Measurements from ENCODE around the gene SLC41A1. TPM values are rescaled to one million over a fixed set of nuclear protein-coding genes. Genes with fewer than 3 reads are reported as not detected.

The SLC41A1 gene
- total RNA-seq, 1 experiment from 2014 or later: 31.9 TPM

GRCh38 chr1:205748403-205749233 is 64.4 kb downstream of the SLC41A1 start:
- H3K36me3 Mint-ChIP-seq (ENCODE audit: insufficient read depth, unreplicated experiment): peaks cover 62% of the 10 kb centered on the region
- TF ChIP-seq CTCF (IDR thresholded peaks at IDR 0.05; ENCODE audit: unreplicated experiment): no peak
- intact Hi-C loops (cut with micrococcal nuclease; ENCODE audit: unreplicated experiment): no loop called here
- CTCF ChIA-PET: interaction anchor here (0.6 to 1.2 kb wide), 4 partner anchors 27 to 229 kb away, joined by 4 to 5 read pairs (median 4); partner anchors contain the start of gene RAB29
- peak overlapping the region; percentile 98 for H3K27ac Mint-ChIP-seq (ENCODE audit: unreplicated experiment)
- H3K4me1 Mint-ChIP-seq (ENCODE audit: low read depth, unreplicated experiment): peaks cover 22% of the 10 kb centered on the region
- BruUV-seq (replicated peaks): no TSS peak
- peaks cover under 1% of the 10 kb centered on the region for H3K27me3 Mint-ChIP-seq (ENCODE audit: unreplicated experiment)
- peak; percentile 10 for DNase-seq
- peak overlapping the region; percentile 84 for H3K4me3 Mint-ChIP-seq (ENCODE audit: low read depth, unreplicated experiment)
- no peaks in the 10 kb centered on the region for H3K9me3 Mint-ChIP-seq (ENCODE audit: low read depth, unreplicated experiment)

- intact Hi-C loops (cut with micrococcal nuclease; ENCODE audit: unreplicated experiment): loop anchor here (2.0 kb wide), 1 partner anchor 14 kb away; no protein-coding TSS in a partner anchor
- BruUV-seq (replicated peaks): no TSS peak
- H3K27me3 Mint-ChIP-seq (ENCODE audit: unreplicated experiment): no peaks in the 10 kb centered on the region
- CTCF ChIA-PET: interaction anchor here (0.9 to 1.0 kb wide), 2 partner anchors 23 to 230 kb away, joined by 3 read pairs; no protein-coding TSS in a partner anchor
- peak overlapping the region; percentile 73 for H3K27ac Mint-ChIP-seq (ENCODE audit: unreplicated experiment)
- peak overlapping the region; percentile 60 for H3K4me3 Mint-ChIP-seq (ENCODE audit: low read depth, unreplicated experiment)
- no peak for TF ChIP-seq CTCF (IDR thresholded peaks at IDR 0.05; ENCODE audit: unreplicated experiment)
- no peak for DNase-seq
- H3K4me1 Mint-ChIP-seq (ENCODE audit: low read depth, unreplicated experiment): peaks cover 31% of the 10 kb centered on the region
- H3K36me3 Mint-ChIP-seq (ENCODE audit: insufficient read depth, unreplicated experiment): peaks cover 76% of the 10 kb centered on the region
- H3K9me3 Mint-ChIP-seq (ENCODE audit: low read depth, unreplicated experiment): no peaks in the 10 kb centered on the region
These were observed 66.1 kb downstream of the SLC41A1 start for GRCh38 chr1:205746757-205747412.

GRCh38 chr1:205744403-205744802 is 68.6 kb downstream of the SLC41A1 start:
- Mint-ChIP-seq H3K27me3 (ENCODE audit: unreplicated experiment) (no peaks in the 10 kb centered on the region), H3K9me3 (ENCODE audit: low read depth, unreplicated experiment) (no peaks in the 10 kb centered on the region), H3K4me1 (ENCODE audit: low read depth, unreplicated experiment) (peaks cover 46% of the 10 kb centered on the region), H3K36me3 (ENCODE audit: insufficient read depth, unreplicated experiment) (peaks cover 73% of the 10 kb centered on the region), H3K4me3 (ENCODE audit: low read depth, unreplicated experiment) (peak overlapping the region; percentile 58), H3K27ac (ENCODE audit: unreplicated experiment) (peak overlapping the region; percentile 52)
- BruUV-seq (replicated peaks): no TSS peak
- CTCF ChIA-PET: interaction anchor here (0.9 kb wide), 1 partner anchor 152 kb away, joined by 3 read pairs; no protein-coding TSS in a partner anchor
- intact Hi-C loops (cut with micrococcal nuclease; ENCODE audit: unreplicated experiment): no loop called here
- TF ChIP-seq CTCF (IDR thresholded peaks at IDR 0.05; ENCODE audit: unreplicated experiment): no peak
- no peak for DNase-seq

- DNase-seq: no peak
- H3K4me1 Mint-ChIP-seq (ENCODE audit: low read depth, unreplicated experiment): peaks cover 50% of the 10 kb centered on the region
- H3K27ac Mint-ChIP-seq (ENCODE audit: unreplicated experiment): peak overlapping the region; percentile 52
- no peak for TF ChIP-seq CTCF (IDR thresholded peaks at IDR 0.05; ENCODE audit: unreplicated experiment)
- no peaks in the 10 kb centered on the region for H3K27me3 Mint-ChIP-seq (ENCODE audit: unreplicated experiment)
- no peaks in the 10 kb centered on the region for H3K9me3 Mint-ChIP-seq (ENCODE audit: low read depth, unreplicated experiment)
- intact Hi-C loops (cut with micrococcal nuclease; ENCODE audit: unreplicated experiment): no loop called here
- CTCF ChIA-PET: no interaction called here
- H3K4me3 Mint-ChIP-seq (ENCODE audit: low read depth, unreplicated experiment): peak overlapping the region; percentile 58
- BruUV-seq (replicated peaks): no TSS peak
- peaks cover 73% of the 10 kb centered on the region for H3K36me3 Mint-ChIP-seq (ENCODE audit: insufficient read depth, unreplicated experiment)
These were observed 69.0 kb downstream of the SLC41A1 start for GRCh38 chr1:205743977-205744376.
